ENCODE measurements around the gene TMEM184A. TPM values are rescaled to one million over a fixed set of nuclear protein-coding genes. Genes with fewer than 3 reads are reported as not detected.

TMEM184A gene
- total and polyA plus RNA-seq, 2 of the 4 experiments (the other 2 are of a cell fraction), result 0.36 to 1.9 TPM

GRCh38 chr7:1512781-1513656 lies 43.0 kb downstream of the TMEM184A start:
- Histone ChIP-seq H4K5ac (ENCODE audit: low read depth, low read length) (peak overlapping the region; percentile 30; the same call in 1 of the 2 replicates), H3K9me1 (ENCODE audit: insufficient read depth, low read length) (no peaks in the 10 kb centered on the region), H2BK5ac (ENCODE audit: low read depth, low read length, poor library complexity, severe bottlenecking) (no peak overlapping the region), H4K91ac (ENCODE audit: insufficient read depth, low read depth, low read length) (no peak overlapping the region), H4K20me1 (ENCODE audit: insufficient read depth, low read length) (no peaks in the 10 kb centered on the region), H2AFZ (replicated peaks; ENCODE audit: low read length, poor library complexity) (peak overlapping the region; percentile 69), H3K79me1 (ENCODE audit: low read depth in 1 of 2, low read length in 2 of 2) (no peaks in the 10 kb centered on the region), H3K14ac (replicated peaks; ENCODE audit: low read depth, low read length) (no peak overlapping the region), H3K4me3 (ENCODE audit: insufficient read depth, low read depth, low read length) (no peak overlapping the region), H4K8ac (ENCODE audit: low read depth in 2 of 2, low read length in 2 of 2) (no peak overlapping the region; a peak in 1 of 4 replicates), H3K9ac (ENCODE audit: low read depth, low read length) (no peak overlapping the region), H2AK9ac (replicated peaks; ENCODE audit: low read depth, low read length, poor library complexity) (peak overlapping the region; percentile 42), H3K9me3 (ENCODE audit: control insufficient read depth, insufficient read depth, low read length) (no peaks in the 10 kb centered on the region), H3K23ac (ENCODE audit: low read depth, low read length) (no peak overlapping the region), H2BK120ac (ENCODE audit: low read depth, low read length) (peak overlapping the region; percentile 10; the same call in 1 of the 2 replicates), H3K36me3 (ENCODE audit: control insufficient read depth, insufficient read depth, low read length) (no peaks in the 10 kb centered on the region), H2BK15ac (ENCODE audit: low read depth, low read length) (no peak overlapping the region), H3K4me2 (ENCODE audit: low read depth, low read length) (no peak overlapping the region), H3K27ac (ENCODE audit: insufficient read depth, low read length) (no peak overlapping the region), H2AK5ac (ENCODE audit: low read depth, low read length) (no peak overlapping the region; the same call in 1 of the 2 replicates), H3K4me1 (ENCODE audit: control insufficient read depth, insufficient read depth, low read length) (peaks cover 7% of the 10 kb centered on the region), H2BK20ac (ENCODE audit: low read depth, low read length) (no peak overlapping the region), H3K27me3 (ENCODE audit: control insufficient read depth, insufficient read depth, low read length) (no peaks in the 10 kb centered on the region), H3K56ac (ENCODE audit: extremely low read depth, insufficient read depth, low read length) (no peak overlapping the region), H3K18ac (ENCODE audit: low read depth, low read length) (no peak overlapping the region), H3K4ac (ENCODE audit: low read depth, low read length) (peak overlapping the region; percentile 24)
- TF ChIP-seq RFX5 (IDR thresholded peaks at IDR 0.05; ENCODE audit: low read depth, low read length) (no peak), NFE2L2 (IDR thresholded peaks at IDR 0.05; ENCODE audit: low read depth, low read length) (peak; percentile 64; the same call in 1 of the 2 replicates), MAFK (IDR thresholded peaks at IDR 0.05; ENCODE audit: low read depth, low read length) (peak; percentile 64)
- dilution Hi-C loops (cut with HindIII; ENCODE audit: low sequenced_read_pairs, unreplicated experiment), result no loop called here
- intact Hi-C loops (cut with micrococcal nuclease), result no loop called here
- ChIA-PET CTCF (no interaction called here), POLR2A (ENCODE audit: unreplicated experiment) (interaction anchor here (0.6 kb wide), 1 partner anchor 43 kb away, joined by 4 read pairs; no protein-coding TSS in a partner anchor)
- in situ Hi-C loops (cut with MboI; ENCODE audit: low sequenced_read_pairs), result no loop called here
- peak; percentile 41 for DNase-seq
- 71% methylated on average over 6 of the region's 35 CpGs; no CpG with 5 or more reads in 1 of the 2 experiments for WGBS, 2 experiments (ENCODE audit: extremely low coverage in 2 of 2, insufficient read length in 1 of 2)
- BruUV-seq (replicated peaks), result no TSS peak
- peak; percentile 50 for ATAC-seq (ENCODE audit: low read depth)
